ENCODE data around the gene NOMO2. TPM values are rescaled to one million over a fixed set of nuclear protein-coding genes. Genes with fewer than 3 reads are reported as not detected.
"Not testable (repeated sequence)": the region's sequence is repeated elsewhere in the genome, so short reads cannot be mapped to it uniquely, and the experiment has no call there.

The NOMO2 gene
- polyA plus RNA-seq, 3 donors, result 26.1 to 76.8 (median 66.0) TPM

DNA sequence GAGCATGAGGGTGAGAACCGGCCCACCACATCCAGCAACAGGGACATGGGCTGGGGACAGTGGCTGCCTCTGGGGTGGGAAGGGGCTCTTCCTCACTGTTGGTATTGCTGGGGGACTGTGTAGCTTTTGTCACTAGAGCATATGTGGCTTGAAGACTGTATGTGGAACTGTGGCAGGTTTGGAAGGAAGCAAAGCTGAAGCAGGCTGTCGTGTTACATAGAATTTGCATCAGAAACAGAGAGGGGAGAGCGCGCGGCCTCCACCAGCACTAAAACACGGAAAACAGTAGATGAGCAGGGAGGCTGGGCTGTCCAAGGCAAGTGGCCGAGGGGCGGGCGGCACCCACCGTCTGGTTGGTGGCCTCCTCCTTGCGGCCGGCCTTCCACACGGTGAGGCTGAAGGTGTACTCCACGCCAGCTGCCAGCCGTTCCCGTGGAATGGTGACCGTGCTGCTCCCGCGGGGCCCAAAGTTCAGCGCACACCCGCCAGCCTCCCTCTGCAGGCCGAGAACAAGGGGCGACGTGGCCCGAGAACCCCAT is 177.7 kb downstream of the NOMO2 start:
- H4K20me1 ChIP-seq (ENCODE audit: insufficient read depth, low read length); H3K9me3 Mint-ChIP-seq; H3K27me3 Mint-ChIP-seq (ENCODE audit: low read depth in 3 of 3); H3K27ac Mint-ChIP-seq; H2AFZ ChIP-seq (ENCODE audit: insufficient read depth, low read depth, low read length, poor library complexity, severe bottlenecking); H3K9ac ChIP-seq (ENCODE audit: insufficient read depth, low read length, poor library complexity, severe bottlenecking); DNase-seq; H3K27ac ChIP-seq (ENCODE audit: low read depth in 1 of 2, low read length in 2 of 2); H3K4me1 Mint-ChIP-seq; H3K36me3 ChIP-seq (replicated peaks in 1 of 2; ENCODE audit: control insufficient read depth in 1 of 2, insufficient read depth in 2 of 2, low read length in 2 of 2); H3K4me3 ChIP-seq (replicated peaks in 1 of 3; ENCODE audit: low read depth in 2 of 3, low read length in 3 of 3); H3K4me2 ChIP-seq (replicated peaks; ENCODE audit: extremely low read depth, low read length, poor library complexity, severe bottlenecking); intact Hi-C loops (cut with micrococcal nuclease); H3K36me3 Mint-ChIP-seq; H3K4me3 Mint-ChIP-seq; H3K79me2 ChIP-seq (ENCODE audit: insufficient read depth, low read length); H3K4me1 ChIP-seq (ENCODE audit: control insufficient read depth in 1 of 2, insufficient read depth in 2 of 2, low read length in 2 of 2); H3K9me3 ChIP-seq (replicated peaks in 1 of 2; ENCODE audit: control insufficient read depth in 1 of 2, insufficient read depth in 1 of 2, low read length in 2 of 2); H3K27me3 ChIP-seq (ENCODE audit: control insufficient read depth in 2 of 2, insufficient read depth in 2 of 2, low read length in 2 of 2): not testable (repeated sequence)
- no CpG with 5 or more reads among the region's 25 CpGs for WGBS (ENCODE audit: insufficient coverage)

DNA sequence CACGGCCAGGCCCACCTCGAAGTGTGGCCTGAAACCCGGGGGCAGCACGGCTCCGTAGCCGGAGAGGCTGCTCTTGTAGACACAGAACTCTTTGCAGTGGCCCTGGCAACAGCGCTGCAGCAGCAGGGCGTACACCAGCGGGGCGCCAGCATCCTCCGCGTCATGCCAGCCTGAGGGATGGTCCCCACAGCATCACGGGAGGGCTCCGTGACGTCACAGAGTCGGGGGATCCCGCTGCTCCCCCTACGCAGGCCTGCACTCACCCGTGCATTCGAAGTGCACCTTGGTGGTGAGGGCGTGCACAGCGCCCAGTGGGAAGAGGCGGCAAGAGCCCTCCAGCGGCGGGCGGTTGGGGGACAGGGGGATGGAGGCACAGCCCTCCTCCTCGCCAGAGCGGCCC is 179.2 kb downstream of the NOMO2 start:
- H3K27ac ChIP-seq (ENCODE audit: low read depth in 1 of 2, low read length in 2 of 2); H3K36me3 ChIP-seq (replicated peaks in 1 of 2; ENCODE audit: control insufficient read depth in 1 of 2, insufficient read depth in 2 of 2, low read length in 2 of 2); H3K27ac Mint-ChIP-seq; intact Hi-C loops (cut with micrococcal nuclease); H3K9me3 Mint-ChIP-seq; H3K79me2 ChIP-seq (ENCODE audit: insufficient read depth, low read length); H3K36me3 Mint-ChIP-seq; H3K4me1 ChIP-seq (ENCODE audit: control insufficient read depth in 1 of 2, insufficient read depth in 2 of 2, low read length in 2 of 2); H4K20me1 ChIP-seq (ENCODE audit: insufficient read depth, low read length); H3K9ac ChIP-seq (ENCODE audit: insufficient read depth, low read length, poor library complexity, severe bottlenecking); H3K4me3 ChIP-seq (replicated peaks in 1 of 3; ENCODE audit: low read depth in 2 of 3, low read length in 3 of 3); H2AFZ ChIP-seq (ENCODE audit: insufficient read depth, low read depth, low read length, poor library complexity, severe bottlenecking); H3K9me3 ChIP-seq (replicated peaks in 1 of 2; ENCODE audit: control insufficient read depth in 1 of 2, insufficient read depth in 1 of 2, low read length in 2 of 2); H3K4me2 ChIP-seq (replicated peaks; ENCODE audit: extremely low read depth, low read length, poor library complexity, severe bottlenecking); H3K4me3 Mint-ChIP-seq; H3K27me3 ChIP-seq (ENCODE audit: control insufficient read depth in 2 of 2, insufficient read depth in 2 of 2, low read length in 2 of 2); H3K4me1 Mint-ChIP-seq; DNase-seq; H3K27me3 Mint-ChIP-seq (ENCODE audit: low read depth in 3 of 3): not testable (repeated sequence)
- WGBS (ENCODE audit: insufficient coverage), result no CpG with 5 or more reads among the region's 28 CpGs

Small RNA genes within 50 kb of the gene (small RNA-seq; reads per million reads assigned to genes)
- gene MIR3179-3 (ENCODE audit: insufficient read length, low read depth) (not detected), gene MIR3179-4 (ENCODE audit: insufficient read length, low read depth) (not detected), gene MIR3180-3 (ENCODE audit: insufficient read length, low read depth) (not detected), gene MIR3670-3 (ENCODE audit: insufficient read length, low read depth) (not detected), gene MIR3670-4 (ENCODE audit: insufficient read length, low read depth) (not detected), gene MIR6770-3 (ENCODE audit: insufficient read length, low read depth) (not detected), gene RF00019 (ENCODE audit: insufficient read length, low read depth) (not detected)

Other genes starting within 250 kb of the NOMO2 start
- gene NPIPA8, start 225.4 kb downstream of the NOMO2 start, polyA plus RNA-seq, result 10 to 100 TPM in 1 of 3 donors, under 1 TPM in 1, not detected in 1; 0.20 to 11.1 TPM
- 1,000 to 10,000 TPM; 1,209 to 2,855 (median 1,397) TPM for gene RPS15A, start 228.2 kb upstream of the NOMO2 start, polyA plus RNA-seq
- 100 to 1,000 TPM in 2 of 3 donors, 10 to 100 TPM in 1; 89.0 to 158 (median 142) TPM for gene ARL6IP1, start 239.5 kb upstream of the NOMO2 start, polyA plus RNA-seq